Left renal pelvis (tissue), 4 donors: ENCODE data around the gene GPR132. TPM values are rescaled to one million over a fixed set of nuclear protein-coding genes. Genes with fewer than 3 reads are reported as not detected.

Experiments
- DNase-seq, 4 donors: peaks; one replicate each; pipeline ENCODE4 v3.0.0-alpha.2; 2013; ENCODE audit warnings: low read depth in 4 of 4, low spot score in 3 of 4
- polyA plus RNA-seq, 4 donors: library from polyadenylated mRNA; unstranded; fragments of 120-200 nt; gene quantifications; one replicate each; pipeline ENCODE4 v1.2.1, GENCODE V29; 2013; ENCODE audit not compliant: insufficient read length in 4 of 4

The GPR132 gene
- polyA plus RNA-seq, 4 donors, result 0.24 to 1.1 (median 0.50) TPM

GRCh38 chr14:105063056-105063455, 2.2 kb downstream of the GPR132 start:
- DNase-seq, result no peak

- DNase-seq, result no peak
Observed at GRCh38 chr14:105062048-105062433, 3.2 kb downstream of the GPR132 start.

- no peak for DNase-seq
Observed at GRCh38 chr14:105061428-105062047, 3.7 kb downstream of the GPR132 start.

GRCh38 chr14:105060751-105061427, 4.3 kb downstream of the GPR132 start:
- no peak for DNase-seq

GRCh38 chr14:105059925-105060565, 5.2 kb downstream of the GPR132 start:
- no peak for DNase-seq

- DNase-seq, result no peak
Observed at GRCh38 chr14:105059035-105059924, 6.0 kb downstream of the GPR132 start.

- DNase-seq, result no peak
Observed at GRCh38 chr14:105058521-105059034, 6.7 kb downstream of the GPR132 start.

- no peak for DNase-seq
Observed at GRCh38 chr14:105056303-105056831, 8.9 kb downstream of the GPR132 start.

GRCh38 chr14:105055736-105056302, 9.4 kb downstream of the GPR132 start:
- no peak for DNase-seq

GRCh38 chr14:105055334-105055733, 9.9 kb downstream of the GPR132 start:
- no peak for DNase-seq

- no peak for DNase-seq
Observed at GRCh38 chr14:105053996-105054395, 11.2 kb downstream of the GPR132 start.

- no peak for DNase-seq
Observed at GRCh38 chr14:105053421-105053820, 11.8 kb downstream of the GPR132 start.

GRCh38 chr14:105052110-105052458, 13.1 kb downstream of the GPR132 start:
- DNase-seq, result no peak

- DNase-seq, result no peak
Observed at GRCh38 chr14:105051182-105052109, 13.8 kb downstream of the GPR132 start.

- no peak for DNase-seq
Observed at GRCh38 chr14:105050551-105050897, 14.7 kb downstream of the GPR132 start.

GRCh38 chr14:105049753-105050550, 15.3 kb downstream of the GPR132 start:
- no peak for DNase-seq

- DNase-seq, result no peak
Observed at GRCh38 chr14:105047283-105048016, 17.8 kb downstream of the GPR132 start.

GRCh38 chr14:105046891-105047282, 18.3 kb downstream of the GPR132 start:
- DNase-seq, result no peak
